ENCODE results near the gene AJAP1. TPM values are rescaled to one million over a fixed set of nuclear protein-coding genes. Genes with fewer than 3 reads are reported as not detected.

AJAP1 gene
- total RNA-seq, 1 donor from 2014 or later: 0.17 TPM

- DNase-seq (ENCODE audit: low read depth): no peak
- TF ChIP-seq CTCF (conservative IDR thresholded peaks at IDR 0.05; ENCODE audit: low read depth, low read length): peak; percentile 17
- H3K4me3 ChIP-seq (ENCODE audit: low read depth, low read length): no peak overlapping the region
Observed at GRCh38 chr1:4673494-4673893, 19.1 kb downstream of the AJAP1 start.

- DNase-seq (ENCODE audit: low read depth): no peak
- H3K4me3 ChIP-seq (ENCODE audit: low read depth, low read length): no peak overlapping the region
- no peak for TF ChIP-seq CTCF (conservative IDR thresholded peaks at IDR 0.05; ENCODE audit: low read depth, low read length)
Observed at GRCh38 chr1:4674117-4674516, 19.7 kb downstream of the AJAP1 start.

GRCh38 chr1:4674676-4675075 is 20.3 kb downstream of the AJAP1 start:
- DNase-seq (ENCODE audit: low read depth): no peak
- no peak overlapping the region for H3K4me3 ChIP-seq (ENCODE audit: low read depth, low read length)
- no peak for TF ChIP-seq CTCF (conservative IDR thresholded peaks at IDR 0.05; ENCODE audit: low read depth, low read length)

GRCh38 chr1:4675454-4676186 is 21.2 kb downstream of the AJAP1 start:
- no peak for DNase-seq (ENCODE audit: low read depth)
- no peak for TF ChIP-seq CTCF (conservative IDR thresholded peaks at IDR 0.05; ENCODE audit: low read depth, low read length)
- H3K4me3 ChIP-seq (ENCODE audit: low read depth, low read length): no peak overlapping the region

- H3K4me3 ChIP-seq (ENCODE audit: low read depth, low read length): no peak overlapping the region
- DNase-seq (ENCODE audit: low read depth): no peak
- TF ChIP-seq CTCF (conservative IDR thresholded peaks at IDR 0.05; ENCODE audit: low read depth, low read length): no peak
Observed at GRCh38 chr1:4676253-4676652, 21.8 kb downstream of the AJAP1 start.

GRCh38 chr1:4677608-4678007 is 23.2 kb downstream of the AJAP1 start:
- DNase-seq (ENCODE audit: low read depth): no peak
- no peak overlapping the region for H3K4me3 ChIP-seq (ENCODE audit: low read depth, low read length)
- TF ChIP-seq CTCF (conservative IDR thresholded peaks at IDR 0.05; ENCODE audit: low read depth, low read length): no peak

GRCh38 chr1:4678066-4678717 is 23.8 kb downstream of the AJAP1 start:
- no peak for DNase-seq (ENCODE audit: low read depth)
- TF ChIP-seq CTCF (conservative IDR thresholded peaks at IDR 0.05; ENCODE audit: low read depth, low read length): no peak
- H3K4me3 ChIP-seq (ENCODE audit: low read depth, low read length): no peak overlapping the region
